ENCODE data around the gene GRM6. TPM values are rescaled to one million over a fixed set of nuclear protein-coding genes. Genes with fewer than 3 reads are reported as not detected.

Gene GRM6
- total RNA-seq, 1 experiment from 2014 or later, result 0.33 TPM

GRCh38 chr5:179044765-179045164, 49.6 kb upstream of the GRM6 start:
- ATAC-seq (peak; percentile 67), DNase-seq (ENCODE audit: low spot score) (no peak)
- TF ChIP-seq ERG (CRISPR knock-in tag; IDR thresholded peaks at IDR 0.05) (no peak), PRRX2 (CRISPR knock-in tag; IDR thresholded peaks at IDR 0.05) (no peak), RORB (CRISPR knock-in tag; IDR thresholded peaks at IDR 0.05) (no peak), GTF2I (CRISPR knock-in tag; conservative IDR thresholded peaks at IDR 0.05) (no peak), CDX4 (CRISPR knock-in tag; IDR thresholded peaks at IDR 0.05; ENCODE audit: borderline replicate concordance) (no peak)
- ChIA-PET CTCF (no interaction called here), POLR2A (no interaction called here)
- peaks cover 63% of the 10 kb centered on the region for H3K36me3 Mint-ChIP-seq
- peak overlapping the region; percentile 6; the same call in 1 of the 2 replicates for H3K4me3 Mint-ChIP-seq
- H3K9me3 Mint-ChIP-seq, result peaks cover 80% of the 10 kb centered on the region
- H3K27me3 Mint-ChIP-seq (ENCODE audit: low read depth), result peaks cover 5% of the 10 kb centered on the region; the same call in 1 of the 2 replicates
- no peak overlapping the region for H3K27ac Mint-ChIP-seq
- peaks cover 12% of the 10 kb centered on the region for H3K4me1 Mint-ChIP-seq

GRCh38 chr5:179033004-179033580, 38.0 kb upstream of the GRM6 start:
- POLR2A ChIA-PET, result no interaction called here
- Mint-ChIP-seq H3K4me1 (no peaks in the 10 kb centered on the region), H3K27ac (no peak overlapping the region), H3K27me3 (ENCODE audit: low read depth) (peaks cover 45% of the 10 kb centered on the region), H3K4me3 (no peak overlapping the region), H3K9me3 (peaks cover 93% of the 10 kb centered on the region), H3K36me3 (peaks cover 93% of the 10 kb centered on the region)
- CTCF ChIA-PET, result no interaction called here
- DNase-seq (ENCODE audit: low spot score) (no peak), ATAC-seq (no peak)
- TF ChIP-seq SMAD3 (CRISPR knock-in tag; IDR thresholded peaks at IDR 0.05; ENCODE audit: borderline replicate concordance) (no peak), FOXJ3 (CRISPR knock-in tag; IDR thresholded peaks at IDR 0.05; ENCODE audit: borderline replicate concordance) (no peak), ZNF425 (CRISPR knock-in tag; conservative IDR thresholded peaks at IDR 0.05) (no peak)

- Mint-ChIP-seq H3K9me3 (peaks cover 28% of the 10 kb centered on the region), H3K27me3 (ENCODE audit: low read depth) (no peaks in the 10 kb centered on the region; the same call in 1 of the 2 replicates), H3K4me1 (0 out of 2 replicates have a peak, but pooled peaks cover 8% of the 10 kb centered on the region), H3K36me3 (peaks cover 34% of the 10 kb centered on the region), H3K4me3 (peak within 1 kb of the TSS; percentile 97), H3K27ac (peak within 1 kb of the TSS; percentile 94)
- CTCF ChIA-PET, result interaction anchor here (0.6 to 0.9 kb wide), 2 partner anchors 120 to 293 kb away, joined by 3 read pairs; partner anchors contain the start of gene ZNF354A
- POLR2A ChIA-PET, result interaction anchor here (1.2 kb wide), 1 partner anchor 11 kb away, joined by 5 read pairs; no protein-coding TSS in a partner anchor
- DNase-seq (ENCODE audit: low spot score) (peak; percentile 96), ATAC-seq (peak; percentile 95)
- 0 out of 2 replicates have a peak, but pooled peaks have one; percentile 35 for TF ChIP-seq RELA (CRISPR knock-in tag; IDR thresholded peaks at IDR 0.05; ENCODE audit: borderline replicate concordance)
- TF ChIP-seq ZNF121 (CRISPR knock-in tag; IDR thresholded peaks at IDR 0.05), result no peak
- no peak for TF ChIP-seq PRDM15 (CRISPR knock-in tag; IDR thresholded peaks at IDR 0.05)
- TF ChIP-seq ZNF396 (CRISPR knock-in tag; IDR thresholded peaks at IDR 0.05; ENCODE audit: borderline replicate concordance), result no peak
- no peak for TF ChIP-seq ELF4 (CRISPR knock-in tag; IDR thresholded peaks at IDR 0.05; ENCODE audit: low read depth)
- TF ChIP-seq AFF4 (CRISPR knock-in tag; IDR thresholded peaks at IDR 0.05; ENCODE audit: borderline replicate concordance), result no peak
- TF ChIP-seq GABPB1 (CRISPR knock-in tag; IDR thresholded peaks at IDR 0.05), result 0 out of 2 replicates have a peak, but pooled peaks have one; percentile 12
- no peak for TF ChIP-seq NFE2L1 (CRISPR knock-in tag; IDR thresholded peaks at IDR 0.05)
- TF ChIP-seq ETV6 (CRISPR knock-in tag; IDR thresholded peaks at IDR 0.05), result 0 out of 2 replicates have a peak, but pooled peaks have one; percentile 40
- TF ChIP-seq TP53 (CRISPR knock-in tag; IDR thresholded peaks at IDR 0.05), result no peak
Measured at GRCh38 chr5:179023528-179024189, 28.5 kb upstream of the GRM6 start, which contains the start of gene ZNF879. ZNF879 (plus strand) TSS chr5:179023804; CDS start chr5:179025005, 1,201 bp downstream.

Measured in WTC11 (cell line).